WERI-Rb-1 (cell line): ENCODE measurements around the gene SHISAL1.

Experiments used
- DNase-seq: peaks from one replicate; pipeline ENCODE4 v3.0.0-alpha.2; 2020
- H3K27ac ChIP-seq: fragments of 250-450 bp; sonication (Bioruptor Pico); 2 replicates; pipeline ENCODE4 v1.5.1; 2020; ENCODE audit warnings: mild to moderate bottlenecking, moderate library complexity
- H3K27me3 ChIP-seq: fragments of 250-450 bp; sonication (Bioruptor Pico); 2 replicates; pipeline ENCODE4 v1.5.1; 2021; ENCODE audit warnings: mild to moderate bottlenecking, low read depth, moderate library complexity; ENCODE audit not compliant: insufficient read depth, severe bottlenecking
- H3K36me3 ChIP-seq: fragments of 250-450 bp; sonication (Bioruptor Pico); 2 replicates; pipeline ENCODE4 v1.5.1; 2020; ENCODE audit warnings: mild to moderate bottlenecking, moderate library complexity
- H3K4me3 ChIP-seq: 2 replicates; pipeline ENCODE4 v1.5.1; 2011; ENCODE audit warnings: low read depth, mild to moderate bottlenecking, control low read depth, low read length
- H3K9me3 ChIP-seq: fragments of 250-450 bp; sonication (Bioruptor Pico); 2 replicates; pipeline ENCODE4 v1.5.1; 2021; ENCODE audit warnings: mild to moderate bottlenecking, moderate library complexity; ENCODE audit not compliant: severe bottlenecking
- CTCF ChIP-seq: IDR thresholded peaks from 2 replicates; pipeline ENCODE4 v1.5.1; 2011; ENCODE audit warnings: low read depth, mild to moderate bottlenecking, control low read depth, inconsistent platforms, low read length

Gene SHISAL1

GRCh38 chr22:44276041-44276440 lies 36.7 kb downstream of the SHISAL1 start:
- no peak for DNase-seq
- TF ChIP-seq CTCF = no peak
- Histone ChIP-seq H3K36me3 (no peaks in the 10 kb centered on the region), H3K27ac (no peak overlapping the region), H3K27me3 (no peaks in the 10 kb centered on the region), H3K9me3 (no peaks in the 10 kb centered on the region), H3K4me3 (no peak overlapping the region)

GRCh38 chr22:44275631-44275995 lies 37.1 kb downstream of the SHISAL1 start:
- no peak overlapping the region for H3K27ac ChIP-seq
- no peak for DNase-seq
- TF ChIP-seq CTCF = no peak
- H3K36me3 ChIP-seq = no peaks in the 10 kb centered on the region
- H3K4me3 ChIP-seq = no peak overlapping the region
- H3K27me3 ChIP-seq = no peaks in the 10 kb centered on the region
- H3K9me3 ChIP-seq = no peaks in the 10 kb centered on the region

- Histone ChIP-seq H3K4me3 (no peak overlapping the region), H3K27ac (no peak overlapping the region), H3K27me3 (no peaks in the 10 kb centered on the region), H3K36me3 (no peaks in the 10 kb centered on the region), H3K9me3 (no peaks in the 10 kb centered on the region)
- DNase-seq = no peak
- TF ChIP-seq CTCF = no peak
These were observed 37.7 kb downstream of the SHISAL1 start for GRCh38 chr22:44274918-44275630.

GRCh38 chr22:44273175-44273574 lies 39.6 kb downstream of the SHISAL1 start:
- no peak for DNase-seq
- H3K9me3 ChIP-seq = no peaks in the 10 kb centered on the region
- H3K27ac ChIP-seq = no peak overlapping the region

GRCh38 chr22:44272401-44272771 lies 40.4 kb downstream of the SHISAL1 start:
- H3K9me3 ChIP-seq = no peaks in the 10 kb centered on the region
- TF ChIP-seq CTCF = no peak
- no peak overlapping the region for H3K27ac ChIP-seq
- no peaks in the 10 kb centered on the region for H3K36me3 ChIP-seq
- H3K4me3 ChIP-seq = no peak overlapping the region
- no peak for DNase-seq
- H3K27me3 ChIP-seq = no peaks in the 10 kb centered on the region

More at GRCh38 chr22:44273175-44273574, 39.6 kb downstream of the SHISAL1 start:
- Histone ChIP-seq H3K36me3 (no peaks in the 10 kb centered on the region), H3K27me3 (no peaks in the 10 kb centered on the region), H3K4me3 (no peak overlapping the region)
- no peak for TF ChIP-seq CTCF
